GM12878 (cell line): ENCODE measurements around the gene FHOD3. TPM values are rescaled to one million over a fixed set of nuclear protein-coding genes. Genes with fewer than 3 reads are reported as not detected.

Experiments used
- ATAC-seq: fragments of 200-7000 bp; cut with Tn5 transposase; 3 replicates; pipeline ENCODE4 v1.9.1; 2020; ENCODE audit warnings: mild to moderate bottlenecking, moderate library complexity
- BruUV-seq: library from RNA; stranded (reverse); fragments of 400-500 nt; replicated peaks from 2 replicates; lab custom pipeline; 2021; lab: Mats Ljungman, UMichigan
- CTCF ChIA-PET: fragments of 300-600 bp; sonication (Branson Sonifier 250); formaldehyde crosslinking; extraction: SDS; loops from one replicate; lab custom pipeline; 2021; ENCODE audit warnings: inconsistent platforms; lab: Yijun Ruan, JAX
- POLR2A ChIA-PET: fragments of 350-600 bp; formaldehyde crosslinking; extraction: SDS; loops from one replicate; lab custom pipeline; 2021; ENCODE audit warnings: inconsistent platforms; lab: Charles Lee
- RAD21 ChIA-PET: fragments of 300-600 bp; sonication (Branson Sonifier 250); formaldehyde crosslinking; loops from one replicate; lab custom pipeline; 2023; ENCODE audit warnings: antibody characterized with exemption; ENCODE audit not compliant: unreplicated experiment; lab: Charles Lee
- SMC1A ChIA-PET: fragments of 300-600 bp; sonication (Branson Sonifier 250); formaldehyde crosslinking; loops from one replicate; lab custom pipeline; 2023; ENCODE audit not compliant: unreplicated experiment, uncharacterized antibody; lab: Charles Lee
- DNase-seq: peaks from one replicate; pipeline ENCODE4 v3.0.0-alpha.2; 2011; ENCODE audit warnings: low read depth, low spot score
- FAIRE-seq: peaks from 3 replicates; lab custom pipeline; 2011; peaks lifted over from hg19 to GRCh38; lab: Jason Lieb, UNC
- H2AFZ ChIP-seq: 2 replicates; pipeline ENCODE4 v1.6.0; 2011; ENCODE audit warnings: low read depth, low read length, control low read depth; ENCODE audit not compliant: control insufficient read depth
- H3K27ac ChIP-seq: 2 replicates; pipeline ENCODE4 v1.5.1; 2011; ENCODE audit warnings: control low read depth; ENCODE audit not compliant: control insufficient read depth, insufficient read depth
- H3K27me3 ChIP-seq, 2 experiments: replicated peaks in 1 of 2; 2 replicates each; pipeline versions ENCODE4 v1.6.0 to v1.6.1; 2011; ENCODE audit warnings: low read length in 1 of 2; ENCODE audit not compliant: control insufficient read depth in 2 of 2, insufficient read depth in 2 of 2
- H3K36me3 ChIP-seq, 2 experiments: 2 replicates each; pipeline ENCODE4 v1.5.1; 2011; ENCODE audit warnings: low read length in 1 of 2; ENCODE audit not compliant: control insufficient read depth in 2 of 2, insufficient read depth in 2 of 2
- H3K4me1 ChIP-seq: 2 replicates; pipeline ENCODE4 v1.6.1; 2011; ENCODE audit warnings: mild to moderate bottlenecking, low read length, moderate library complexity, mixed read lengths; ENCODE audit not compliant: control insufficient read depth, insufficient read depth
- H3K4me2 ChIP-seq: 2 replicates; pipeline ENCODE4 v1.6.0; 2011; ENCODE audit warnings: control low read depth; ENCODE audit not compliant: control insufficient read depth, insufficient read depth
- H3K4me3 ChIP-seq: fragments of 200-600 bp; sonication (generic); 2 replicates; pipeline ENCODE4 v1.5.1; 2016
- H3K79me2 ChIP-seq: 2 replicates; pipeline ENCODE4 v1.6.0; 2011; ENCODE audit warnings: low read length; ENCODE audit not compliant: control insufficient read depth, insufficient read depth
- H3K9ac ChIP-seq: 2 replicates; pipeline ENCODE4 v1.8.0; 2011; ENCODE audit warnings: low read length, control low read depth, mixed read lengths; ENCODE audit not compliant: control insufficient read depth, insufficient read depth
- H3K9me3 ChIP-seq: replicated peaks from 3 replicates; pipeline ENCODE4 v1.5.1; 2011; ENCODE audit warnings: mild to moderate bottlenecking, low read length; ENCODE audit not compliant: control insufficient read depth, insufficient read depth
- H4K20me1 ChIP-seq: 2 replicates; pipeline ENCODE4 v1.6.0; 2011; ENCODE audit not compliant: control insufficient read depth, insufficient read depth
- BCL3 ChIP-seq: IDR thresholded peaks from 2 replicates; pipeline ENCODE4 v1.6.1; 2011; ENCODE audit warnings: borderline replicate concordance, low read depth, mild to moderate bottlenecking, moderate library complexity, low read length; ENCODE audit not compliant: insufficient read depth, poor library complexity, severe bottlenecking
- CEBPB ChIP-seq, 2 experiments: fragments of 150-350 bp in 1 of 2; IDR thresholded peaks; 2 replicates each; pipeline ENCODE4 v1.6.1; 2012 to 2014; ENCODE audit warnings: low read depth in 2 of 2, low read length in 2 of 2, borderline replicate concordance in 1 of 2, inconsistent platforms in 1 of 2
- MTA2 ChIP-seq: fragments of 450-650 bp; IDR thresholded peaks from 2 replicates; pipeline ENCODE4 v1.6.1; 2016; ENCODE audit warnings: low read depth, mild to moderate bottlenecking, moderate library complexity
- WGBS: methylation state at CpG from one replicate; pipeline ENCODE4 v1.1.6; 2016; ENCODE audit warnings: low lambda C conversion rate; ENCODE audit not compliant: insufficient replicate concordance, insufficient coverage; ENCODE audit errors: missing lambda C conversion rate; 5-methylcytosine and 5-hydroxymethylcytosine counted together
- in situ Hi-C: fragments of 300-500 bp; cut with MboI; formaldehyde crosslinking; loops from 9 replicates; pipeline ENCODE4 v1.14.3; 2018; ENCODE audit warnings: mixed read lengths
- intact Hi-C: fragments of 100-400 bp; cut with micrococcal nuclease; formaldehyde crosslinking; loops from one replicate; pipeline ENCODE4 v1.14.2; 2022; ENCODE audit not compliant: unreplicated experiment
- polyA plus RNA-seq, 11 experiments: library from polyadenylated mRNA; depleted of rRNA in 4 of 11; unstranded in 6 of 11; stranded (reverse) in 5 of 11; fragments of >200 nt; fragmentation: Nextera tagmentation in 4 of 11; fragmentation: Illumina TruSeq in 1 of 11; extraction: Ambion mirVana in 4 of 11; extraction: Trizol in 1 of 11; gene quantifications; 1 replicate in 1 of 11; 2 replicates in 10 of 11; pipeline versions ENCODE4 v1.2.1 to v1.2.3, GENCODE V29; 2011 to 2016; ENCODE audit warnings: inconsistent platforms in 2 of 11, missing spikeins in 2 of 11, low read depth in 1 of 11
- total RNA-seq, 4 experiments: library from RNA; depleted of rRNA in 3 of 4; stranded (reverse); fragments of >200 nt in 3 of 4; fragmentation: Illumina TruSeq in 1 of 4; extraction: Trizol in 1 of 4; gene quantifications; 2 replicates each; pipeline versions ENCODE4 v1.2.1 to v1.2.3, GENCODE V29; 2013 to 2021

FHOD3 gene
- total and polyA plus RNA-seq, 10 of the 15 experiments (the other 5 are each of a cell fraction or from before 2014, with no cell fraction given): 0.77 to 26.7 (median 10.4) TPM

GRCh38 chr18:36634573-36635216 lies 337.2 kb downstream of the FHOD3 start:
- FAIRE-seq (no peak), ATAC-seq (no peak), DNase-seq (no peak)
- Histone ChIP-seq H2AFZ (no peak overlapping the region), H3K27me3 (no peaks in the 10 kb centered on the region), H4K20me1 (no peaks in the 10 kb centered on the region), H3K79me2 (no peaks in the 10 kb centered on the region), H3K9ac (no peak overlapping the region; the same call in 1 of the 2 replicates), H3K4me2 (peak overlapping the region; percentile 87), H3K36me3 (no peaks in the 10 kb centered on the region), H3K27ac (peak overlapping the region; percentile 94), H3K9me3 (no peaks in the 10 kb centered on the region; the same call in 2 of the 3 replicates), H3K4me1 (peaks cover 58% of the 10 kb centered on the region), H3K4me3 (no peak overlapping the region)
- POLR2A ChIA-PET: interaction anchor here (1.3 kb wide), 1 partner anchor 16 kb away, joined by 4 read pairs; no protein-coding TSS in a partner anchor
- CTCF ChIA-PET: interaction anchor here (1.2 to 2.1 kb wide), 3 partner anchors 11 to 54 kb away, joined by 3 to 11 read pairs (median 4); no protein-coding TSS in a partner anchor
- no peak for TF ChIP-seq MTA2
- TF ChIP-seq CEBPB (IDR thresholded peaks at IDR 0.05; ENCODE audit: borderline replicate concordance in 1 of 2, low read depth in 2 of 2, low read length in 2 of 2): no peak
- TF ChIP-seq BCL3: peak; percentile 5
- BruUV-seq: TSS peak; percentile 10
- in situ Hi-C loops (no loop called here), intact Hi-C loops (loop anchor here (2.0 to 5.0 kb wide), 3 partner anchors 62 to 268 kb away; no protein-coding TSS in a partner anchor)
- RAD21 ChIA-PET: interaction anchor here (1.1 to 1.9 kb wide), 6 partner anchors 16 to 115 kb away, joined by 3 to 8 read pairs (median 4); no protein-coding TSS in a partner anchor
- WGBS: 96% methylated on average over 7 of the region's 7 CpGs
- SMC1A ChIA-PET: interaction anchor here (0.8 to 6.5 kb wide), 14 partner anchors 10 to 141 kb away, joined by 3 to 32 read pairs (median 4); no protein-coding TSS in a partner anchor
